Astrocyte (in vitro differentiated cells and primary cell): Measurements from ENCODE around the gene AP1M1. TPM values are rescaled to one million over a fixed set of nuclear protein-coding genes. Genes with fewer than 3 reads are reported as not detected.

Experiments used
- total RNA-seq: library from RNA; stranded (reverse); gene quantifications from 2 replicates; pipeline ENCODE4 v1.2.1, GENCODE V29; 2021

AP1M1 gene
- total RNA-seq, 1 donor from 2014 or later = 87.6 TPM

Other genes with a start within 250 kb of the AP1M1 start
- gene OR10H4, start 248.9 kb upstream of the AP1M1 start, total RNA-seq = not detected in 2 replicates
- 811 and 843 TPM in 2 replicates for gene TPM4, start 121.4 kb upstream of the AP1M1 start, total RNA-seq
- 80.5 and 82.8 TPM in 2 replicates for gene RAB8A, start 86.0 kb upstream of the AP1M1 start, total RNA-seq
- not detected in 2 replicates for gene HSH2D, start 54.2 kb upstream of the AP1M1 start, total RNA-seq
- not detected in 2 replicates for gene CIB3, start 24.4 kb upstream of the AP1M1 start, total RNA-seq
- gene FAM32A, start 12.5 kb upstream of the AP1M1 start, total RNA-seq = 95.4 and 106 TPM in 2 replicates
- 1.9 and 2.0 TPM in 2 replicates for gene KLF2, start 126.9 kb downstream of the AP1M1 start, total RNA-seq